Nephron progenitor cell (in vitro differentiated cells): ENCODE measurements around the gene TMEM18.

Source experiments
- DNase-seq: peaks from one replicate; pipeline ENCODE4 v3.0.0; 2021
- H3K27ac Mint-ChIP-seq: 2 replicates; pipeline ENCODE4 v1.8.0; 2021; ENCODE audit warnings: mild to moderate bottlenecking, moderate library complexity, mixed read lengths
- H3K27me3 Mint-ChIP-seq: 2 replicates; pipeline ENCODE4 v1.8.0; 2021; ENCODE audit warnings: mild to moderate bottlenecking, low read depth, mixed read lengths; ENCODE audit not compliant: poor library complexity
- H3K36me3 Mint-ChIP-seq: 2 replicates; pipeline ENCODE4 v1.8.0; 2021; ENCODE audit warnings: low read depth, mixed read lengths
- H3K4me1 Mint-ChIP-seq: 2 replicates; pipeline ENCODE4 v1.8.0; 2021; ENCODE audit warnings: mixed read lengths
- H3K4me3 Mint-ChIP-seq: 2 replicates; pipeline ENCODE4 v1.8.0; 2021; ENCODE audit warnings: mild to moderate bottlenecking, moderate library complexity, mixed read lengths
- H3K9me3 Mint-ChIP-seq: 2 replicates; pipeline ENCODE4 v1.8.0; 2021; ENCODE audit warnings: mild to moderate bottlenecking, moderate library complexity, mixed read lengths
- CTCF ChIP-seq: fragments of 200-600 bp; sonication (generic); IDR thresholded peaks from 2 replicates; pipeline ENCODE4 v1.5.0; 2021; ENCODE audit warnings: antibody characterized with exemption

The TMEM18 gene

GRCh38 chr2:696463-696862 is 19.3 kb upstream of the TMEM18 start:
- Mint-ChIP-seq H3K27me3 (no peaks in the 10 kb centered on the region), H3K4me1 (peaks cover 21% of the 10 kb centered on the region), H3K9me3 (peaks cover 14% of the 10 kb centered on the region), H3K36me3 (no peaks in the 10 kb centered on the region), H3K4me3 (no peak overlapping the region), H3K27ac (no peak overlapping the region)
- no peak for DNase-seq
- no peak for TF ChIP-seq CTCF

- Mint-ChIP-seq H3K27ac (no peak overlapping the region), H3K4me1 (peaks cover 21% of the 10 kb centered on the region), H3K9me3 (peaks cover 11% of the 10 kb centered on the region), H3K36me3 (peaks cover 12% of the 10 kb centered on the region), H3K27me3 (peaks cover 4% of the 10 kb centered on the region), H3K4me3 (no peak overlapping the region)
- TF ChIP-seq CTCF: no peak
- no peak for DNase-seq
These were observed 17.8 kb upstream of the TMEM18 start for GRCh38 chr2:694906-695510.

GRCh38 chr2:694174-694573 is 17.0 kb upstream of the TMEM18 start:
- H3K27me3 Mint-ChIP-seq: peaks cover 4% of the 10 kb centered on the region
- no peak for DNase-seq
- H3K36me3 Mint-ChIP-seq: peaks cover 16% of the 10 kb centered on the region
- no peak overlapping the region for H3K27ac Mint-ChIP-seq
- H3K4me3 Mint-ChIP-seq: no peak overlapping the region
- H3K9me3 Mint-ChIP-seq: peaks cover 9% of the 10 kb centered on the region
- H3K4me1 Mint-ChIP-seq: peaks cover 21% of the 10 kb centered on the region
- TF ChIP-seq CTCF: no peak

- Mint-ChIP-seq H3K4me1 (peaks cover 21% of the 10 kb centered on the region), H3K36me3 (peaks cover 21% of the 10 kb centered on the region), H3K27ac (no peak overlapping the region), H3K9me3 (peaks cover 10% of the 10 kb centered on the region), H3K4me3 (no peak overlapping the region), H3K27me3 (peaks cover 4% of the 10 kb centered on the region)
- no peak for DNase-seq
- no peak for TF ChIP-seq CTCF
These were observed 16.4 kb upstream of the TMEM18 start for GRCh38 chr2:693606-694005.

- TF ChIP-seq CTCF: no peak
- no peak overlapping the region for H3K4me3 Mint-ChIP-seq
- H3K27me3 Mint-ChIP-seq: peaks cover 7% of the 10 kb centered on the region
- H3K9me3 Mint-ChIP-seq: peaks cover 16% of the 10 kb centered on the region
- peaks cover 21% of the 10 kb centered on the region for H3K4me1 Mint-ChIP-seq
- H3K27ac Mint-ChIP-seq: peak overlapping the region; percentile 88
- H3K36me3 Mint-ChIP-seq: peaks cover 29% of the 10 kb centered on the region
- DNase-seq: no peak
These were observed 15.6 kb upstream of the TMEM18 start for GRCh38 chr2:692767-693166.
